IPS-18a (cell line): ENCODE measurements around the gene FMN2.
"Not testable (repeated sequence)": the region's sequence is repeated elsewhere in the genome, so short reads cannot be mapped to it uniquely, and the experiment has no call there.

Experiments used
- H3K27ac ChIP-seq: one replicate; pipeline ENCODE4 v1.5.1; 2013; ENCODE audit warnings: low read length
- H3K27me3 ChIP-seq: one replicate; pipeline ENCODE4 v1.6.1; 2013; ENCODE audit warnings: mild to moderate bottlenecking, low read length; ENCODE audit not compliant: control insufficient read depth, insufficient read depth
- H3K36me3 ChIP-seq: one replicate; pipeline ENCODE4 v1.6.1; 2013; ENCODE audit warnings: low read depth, low read length; ENCODE audit not compliant: control insufficient read depth
- H3K4me1 ChIP-seq: one replicate; pipeline ENCODE4 v1.6.1; 2013; ENCODE audit warnings: low read depth, low read length; ENCODE audit not compliant: control insufficient read depth
- H3K4me3 ChIP-seq: one replicate; pipeline ENCODE4 v1.5.1; 2013; ENCODE audit warnings: low read length
- H3K9ac ChIP-seq: one replicate; pipeline ENCODE4 v1.6.1; 2013; ENCODE audit warnings: mild to moderate bottlenecking, low read length, moderate library complexity
- H3K9me3 ChIP-seq: one replicate; pipeline ENCODE4 v1.6.1; 2013; ENCODE audit warnings: low read depth, low read length; ENCODE audit not compliant: control insufficient read depth

Gene FMN2

DNA sequence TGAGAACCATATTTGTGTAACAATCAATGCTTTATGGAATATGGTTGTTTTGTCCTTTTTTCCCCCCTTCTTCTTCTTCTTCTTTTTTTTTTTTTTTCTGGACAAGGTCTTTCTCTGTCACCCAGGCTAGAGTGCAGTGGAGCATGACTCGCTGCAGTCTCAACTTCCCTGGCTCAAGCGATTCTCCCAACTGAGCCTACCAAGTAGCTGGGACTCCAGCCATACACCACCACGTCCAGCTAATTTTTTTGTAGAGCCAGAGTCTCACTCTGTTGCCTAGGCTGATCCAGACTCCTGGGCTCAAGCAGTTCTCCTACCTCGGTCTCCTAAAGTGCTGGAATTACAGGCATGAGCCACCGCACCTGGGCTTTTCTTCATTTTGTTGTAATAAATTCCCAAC, 86.7 kb downstream of the FMN2 start:
- H3K4me1 ChIP-seq: no peaks in the 10 kb centered on the region
- H3K36me3 ChIP-seq: no peaks in the 10 kb centered on the region
- H3K27ac ChIP-seq: no peak overlapping the region
- H3K9ac ChIP-seq: no peak overlapping the region
- no peaks in the 10 kb centered on the region for H3K9me3 ChIP-seq
- H3K27me3 ChIP-seq: no peaks in the 10 kb centered on the region
- H3K4me3 ChIP-seq: no peak overlapping the region

DNA sequence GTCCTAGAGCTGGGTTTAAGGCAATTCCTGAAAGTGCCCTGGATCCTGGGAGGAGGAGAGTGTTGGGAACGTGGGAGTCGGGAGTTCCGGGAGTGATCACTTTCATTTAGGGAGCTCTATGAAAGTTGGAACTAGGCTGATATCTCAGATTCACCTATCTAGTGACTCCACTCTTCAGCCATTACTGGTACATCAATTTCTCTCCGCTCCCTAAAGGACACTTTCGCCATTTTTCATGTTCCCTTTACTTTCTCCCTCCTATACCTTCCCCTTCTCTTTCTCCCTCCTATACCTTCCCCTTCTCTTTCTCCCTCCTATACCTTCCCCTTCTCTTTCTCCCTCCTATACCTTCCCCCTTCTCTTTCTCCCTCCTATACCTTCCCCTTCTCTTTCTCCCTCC, 93.0 kb downstream of the FMN2 start:
- H3K27me3 ChIP-seq, H3K9me3 ChIP-seq, H3K4me3 ChIP-seq, H3K9ac ChIP-seq, H3K27ac ChIP-seq, H3K36me3 ChIP-seq, H3K4me1 ChIP-seq: not testable (repeated sequence)

DNA sequence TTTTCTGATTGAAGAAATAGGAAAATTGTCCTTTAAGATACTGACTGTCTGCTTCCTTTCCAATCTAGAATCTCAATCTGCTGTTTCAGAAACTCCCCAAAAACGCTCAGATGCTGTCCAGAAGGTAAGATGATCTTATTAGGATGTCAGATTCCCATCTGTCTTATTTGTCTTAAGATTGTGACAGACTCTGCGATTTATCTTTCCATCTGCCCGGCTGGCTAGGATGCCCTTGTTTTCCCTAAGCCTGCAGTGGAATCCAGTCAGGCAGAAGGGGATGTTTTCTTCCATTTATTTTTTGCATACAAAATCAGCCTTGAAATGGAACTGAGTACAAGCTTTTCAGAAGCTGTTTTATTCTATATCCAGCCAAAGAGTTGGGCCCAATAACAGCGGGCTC, 96.5 kb downstream of the FMN2 start:
- Histone ChIP-seq H3K27me3 (no peaks in the 10 kb centered on the region), H3K27ac (no peak overlapping the region), H3K9ac (no peak overlapping the region), H3K4me1 (peaks cover 6% of the 10 kb centered on the region), H3K36me3 (no peaks in the 10 kb centered on the region), H3K4me3 (no peak overlapping the region), H3K9me3 (no peaks in the 10 kb centered on the region)

DNA sequence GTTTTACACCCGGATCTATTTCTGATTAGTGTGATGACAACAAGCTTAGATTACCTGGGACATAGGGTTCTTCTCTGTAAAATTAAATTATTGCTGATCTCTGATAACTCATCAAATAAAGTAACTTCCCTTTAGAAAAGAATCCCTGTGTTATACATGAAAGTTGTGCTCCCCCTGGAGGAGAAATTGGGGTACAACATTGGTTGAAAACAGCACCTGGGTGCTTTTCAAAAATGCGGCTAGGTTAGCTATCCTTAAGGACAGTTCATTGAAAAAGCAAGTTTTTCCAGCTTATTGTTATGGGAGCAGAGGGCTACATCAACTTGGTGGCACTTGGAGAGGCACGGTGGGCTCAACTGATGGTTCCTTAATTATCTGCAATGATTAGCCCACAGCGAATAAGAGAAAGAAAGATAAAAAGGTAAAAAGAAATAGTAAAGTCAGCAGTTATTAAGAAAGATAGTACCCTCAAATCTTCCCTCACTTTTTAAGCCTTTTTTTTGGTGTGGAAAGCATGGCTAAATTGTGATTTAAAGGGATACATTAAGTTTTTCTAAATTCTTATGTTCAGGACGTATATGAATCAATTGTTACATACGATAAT, 97.8 kb downstream of the FMN2 start:
- H3K36me3 ChIP-seq: no peaks in the 10 kb centered on the region
- H3K9ac ChIP-seq: no peak overlapping the region
- no peak overlapping the region for H3K27ac ChIP-seq
- H3K4me3 ChIP-seq: no peak overlapping the region
- no peaks in the 10 kb centered on the region for H3K27me3 ChIP-seq
- peaks cover 6% of the 10 kb centered on the region for H3K4me1 ChIP-seq
- no peaks in the 10 kb centered on the region for H3K9me3 ChIP-seq

DNA sequence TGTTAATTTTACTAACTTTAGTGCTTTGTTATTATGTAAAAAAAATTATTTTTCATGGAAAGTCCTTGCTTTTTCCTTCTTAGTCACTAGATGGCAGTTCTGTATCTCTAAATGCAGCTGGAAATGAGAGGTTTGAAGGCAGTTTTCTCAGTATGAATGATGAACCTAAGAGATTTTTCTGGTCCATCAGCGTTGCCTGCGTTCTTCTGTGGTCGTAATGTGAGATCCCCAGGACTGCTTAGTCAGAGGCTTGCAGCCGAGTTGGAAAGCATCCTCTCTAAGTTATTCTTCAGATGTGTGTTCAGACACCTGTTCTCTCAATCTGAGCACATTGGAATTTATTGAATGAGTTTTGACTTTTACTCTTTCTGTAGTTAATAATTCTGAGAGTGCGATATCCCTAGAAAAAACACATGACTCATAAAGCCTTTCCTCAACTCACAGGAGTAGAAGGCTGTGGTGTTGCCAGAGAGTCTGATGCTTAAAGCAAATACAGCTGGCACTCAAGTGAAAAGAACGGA, 99.3 kb downstream of the FMN2 start:
- Histone ChIP-seq H3K4me3 (no peak overlapping the region), H3K4me1 (no peaks in the 10 kb centered on the region), H3K36me3 (no peaks in the 10 kb centered on the region), H3K27me3 (no peaks in the 10 kb centered on the region), H3K9ac (no peak overlapping the region), H3K27ac (no peak overlapping the region), H3K9me3 (no peaks in the 10 kb centered on the region)

- H3K36me3 ChIP-seq: no peaks in the 10 kb centered on the region
- H3K9ac ChIP-seq: no peak overlapping the region
- H3K27ac ChIP-seq: no peak overlapping the region
- H3K9me3 ChIP-seq: no peaks in the 10 kb centered on the region
- H3K4me3 ChIP-seq: no peak overlapping the region
- H3K4me1 ChIP-seq: no peaks in the 10 kb centered on the region
- no peaks in the 10 kb centered on the region for H3K27me3 ChIP-seq
Observed at GRCh38 chr1:240192851-240193250, 101.2 kb downstream of the FMN2 start.

- Histone ChIP-seq H3K27me3 (no peaks in the 10 kb centered on the region), H3K9ac (no peak overlapping the region), H3K4me3 (no peak overlapping the region), H3K36me3 (no peaks in the 10 kb centered on the region), H3K4me1 (no peaks in the 10 kb centered on the region), H3K9me3 (no peaks in the 10 kb centered on the region), H3K27ac (no peak overlapping the region)
Observed at GRCh38 chr1:240193679-240194078, 102.0 kb downstream of the FMN2 start.

- Histone ChIP-seq H3K9ac (no peak overlapping the region), H3K4me3 (no peak overlapping the region), H3K36me3 (no peaks in the 10 kb centered on the region), H3K9me3 (no peaks in the 10 kb centered on the region), H3K27me3 (no peaks in the 10 kb centered on the region), H3K4me1 (no peaks in the 10 kb centered on the region), H3K27ac (no peak overlapping the region)
Observed at GRCh38 chr1:240194120-240194519, 102.4 kb downstream of the FMN2 start.

DNA sequence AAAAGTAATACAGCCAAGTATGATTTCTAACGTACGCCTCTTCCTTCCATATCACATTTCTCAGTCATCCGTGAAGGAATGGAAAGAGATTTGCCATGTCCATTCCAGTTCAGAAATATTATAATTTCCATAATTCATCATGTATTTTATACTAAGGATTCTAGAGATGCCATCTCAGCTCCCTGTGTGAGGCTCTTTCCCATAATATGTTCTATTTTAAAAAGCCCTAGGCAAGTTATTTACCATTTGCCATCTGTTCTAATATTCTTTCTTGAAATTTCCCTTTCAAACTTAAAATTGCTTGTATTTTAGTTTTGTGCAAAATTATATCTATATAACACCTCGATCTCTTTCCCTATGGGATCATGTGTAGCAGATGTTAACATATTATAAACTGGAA, 106.7 kb downstream of the FMN2 start:
- no peak overlapping the region for H3K9ac ChIP-seq
- H3K4me1 ChIP-seq: no peaks in the 10 kb centered on the region
- H3K4me3 ChIP-seq: no peak overlapping the region
- no peaks in the 10 kb centered on the region for H3K36me3 ChIP-seq
- no peaks in the 10 kb centered on the region for H3K27me3 ChIP-seq
- H3K9me3 ChIP-seq: peaks cover 6% of the 10 kb centered on the region
- H3K27ac ChIP-seq: no peak overlapping the region

- Histone ChIP-seq H3K9me3 (peaks cover 6% of the 10 kb centered on the region), H3K4me3 (no peak overlapping the region), H3K27ac (no peak overlapping the region), H3K4me1 (no peaks in the 10 kb centered on the region), H3K36me3 (no peaks in the 10 kb centered on the region), H3K27me3 (no peaks in the 10 kb centered on the region), H3K9ac (no peak overlapping the region)
Observed at GRCh38 chr1:240199758-240200645, 108.3 kb downstream of the FMN2 start.

GRCh38 chr1:240201931-240202330, 110.2 kb downstream of the FMN2 start:
- H3K27me3 ChIP-seq: no peaks in the 10 kb centered on the region
- H3K4me3 ChIP-seq: no peak overlapping the region
- H3K27ac ChIP-seq: no peak overlapping the region
- no peak overlapping the region for H3K9ac ChIP-seq
- H3K9me3 ChIP-seq: peaks cover 6% of the 10 kb centered on the region
- no peaks in the 10 kb centered on the region for H3K4me1 ChIP-seq
- no peaks in the 10 kb centered on the region for H3K36me3 ChIP-seq
